IPS-20b (cell line): ENCODE results near the gene SMG6.
A peak's percentile ranks its signal among the peaks of the same experiment; 100 is the strongest.

Experiments used
- H3K27ac ChIP-seq: one replicate; pipeline ENCODE4 v1.5.1; 2013; ENCODE audit warnings: low read length
- H3K27me3 ChIP-seq: 2 replicates; pipeline ENCODE4 v1.6.1; 2013; ENCODE audit warnings: mild to moderate bottlenecking, low read length, inconsistent platforms; ENCODE audit not compliant: insufficient read depth
- H3K36me3 ChIP-seq: 2 replicates; pipeline ENCODE4 v1.6.1; 2013; ENCODE audit warnings: low read depth, mild to moderate bottlenecking, inconsistent platforms, low read length, moderate library complexity; ENCODE audit not compliant: insufficient read depth
- H3K4me1 ChIP-seq: 2 replicates; pipeline ENCODE4 v1.6.1; 2013; ENCODE audit warnings: mild to moderate bottlenecking, control low read depth, inconsistent platforms, low read length, moderate library complexity; ENCODE audit not compliant: insufficient read depth
- H3K4me3 ChIP-seq: 2 replicates; pipeline ENCODE4 v1.5.1; 2013; ENCODE audit warnings: mild to moderate bottlenecking, low read length, inconsistent platforms
- H3K9ac ChIP-seq: 2 replicates; pipeline ENCODE4 v1.6.1; 2013; ENCODE audit warnings: low read depth, mild to moderate bottlenecking, inconsistent platforms, low read length, moderate library complexity
- H3K9me3 ChIP-seq: 2 replicates; pipeline ENCODE4 v1.6.1; 2013; ENCODE audit warnings: mild to moderate bottlenecking, low read depth, low read length, inconsistent platforms; ENCODE audit not compliant: insufficient read depth

SMG6 gene

DNA sequence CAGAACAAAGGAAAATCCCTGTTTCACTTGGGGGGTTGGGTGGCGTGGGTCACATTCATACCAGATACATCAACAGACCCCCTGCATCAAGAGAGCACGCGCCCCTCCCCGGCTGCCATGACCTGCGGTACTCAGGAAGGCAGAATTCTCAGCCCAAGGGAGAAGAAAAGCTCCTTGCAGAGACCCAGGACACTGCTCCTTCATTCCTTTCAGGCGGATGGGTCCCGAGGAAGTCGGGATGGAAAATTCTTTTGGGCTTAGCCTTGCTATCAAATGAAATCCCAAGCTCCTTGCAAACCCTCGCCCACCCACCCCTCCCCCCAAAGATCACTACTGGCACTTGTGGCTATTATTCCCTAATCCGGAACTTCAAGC lies 208.1 kb downstream of the SMG6 start:
- no peak overlapping the region for H3K27ac ChIP-seq
- no peaks in the 10 kb centered on the region for H3K36me3 ChIP-seq
- no peak overlapping the region for H3K4me3 ChIP-seq
- no peaks in the 10 kb centered on the region for H3K9me3 ChIP-seq
- H3K9ac ChIP-seq = peak overlapping the region; percentile 52; the same call in 1 of the 2 replicates
- H3K27me3 ChIP-seq = no peaks in the 10 kb centered on the region
- H3K4me1 ChIP-seq = peaks cover 9% of the 10 kb centered on the region

DNA sequence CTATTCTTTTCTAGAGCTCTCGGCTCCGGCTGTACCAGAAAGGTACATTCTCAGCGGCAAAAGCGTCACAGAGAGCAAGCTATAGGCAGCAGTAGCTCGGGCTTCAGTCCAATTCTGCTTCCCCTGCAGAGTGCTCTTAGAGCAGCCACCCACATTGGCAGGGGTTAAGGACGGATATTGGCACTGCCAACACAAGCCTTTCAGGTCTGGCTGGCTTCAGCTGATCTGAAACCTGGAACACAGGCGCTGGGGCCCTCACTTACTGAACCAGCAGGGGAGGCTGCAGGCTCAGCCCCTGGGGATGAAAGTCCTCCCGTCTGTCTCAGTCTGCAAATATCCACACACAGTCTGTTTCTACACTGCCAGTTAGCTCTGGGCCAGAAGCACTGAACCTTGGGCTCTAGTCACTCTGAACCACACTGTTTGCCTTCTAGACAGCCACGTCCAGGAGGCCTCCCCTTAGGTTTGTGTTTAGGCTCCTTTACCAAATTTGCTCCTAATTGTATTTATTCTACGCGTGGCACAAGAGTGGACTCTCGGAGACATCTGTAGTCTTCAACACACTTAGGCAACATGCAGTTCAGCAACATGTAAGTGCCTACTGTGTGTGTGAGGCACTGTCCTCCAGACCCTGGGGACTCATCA lies 208.6 kb downstream of the SMG6 start:
- Histone ChIP-seq H3K27me3 (no peaks in the 10 kb centered on the region), H3K4me3 (no peak overlapping the region), H3K4me1 (peaks cover 13% of the 10 kb centered on the region), H3K36me3 (no peaks in the 10 kb centered on the region), H3K9me3 (no peaks in the 10 kb centered on the region), H3K9ac (peak overlapping the region; percentile 52; the same call in 1 of the 2 replicates), H3K27ac (no peak overlapping the region)

DNA sequence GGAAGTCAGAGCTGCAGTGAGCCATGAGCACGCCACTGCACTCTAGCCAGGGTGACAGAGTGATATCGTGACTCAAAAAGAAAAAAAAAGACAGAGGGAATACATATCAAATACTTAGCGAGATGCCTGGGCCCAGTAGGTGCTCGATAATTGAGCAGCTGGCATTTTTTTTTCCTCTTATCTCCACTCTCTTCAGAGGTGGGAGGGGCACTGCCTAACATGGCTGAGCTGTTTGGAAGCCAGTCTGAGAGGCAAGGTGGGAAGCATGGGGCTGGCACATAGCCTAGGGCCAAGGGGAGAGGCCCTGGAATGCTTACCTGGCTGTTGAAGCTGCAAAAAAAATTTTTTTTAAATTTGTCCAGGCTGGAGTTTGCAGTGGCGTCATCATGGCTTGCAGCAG lies 210.2 kb downstream of the SMG6 start:
- Histone ChIP-seq H3K9ac (no peak overlapping the region), H3K27me3 (no peaks in the 10 kb centered on the region), H3K9me3 (no peaks in the 10 kb centered on the region), H3K4me3 (no peak overlapping the region), H3K4me1 (peaks cover 13% of the 10 kb centered on the region), H3K27ac (no peak overlapping the region), H3K36me3 (no peaks in the 10 kb centered on the region)

DNA sequence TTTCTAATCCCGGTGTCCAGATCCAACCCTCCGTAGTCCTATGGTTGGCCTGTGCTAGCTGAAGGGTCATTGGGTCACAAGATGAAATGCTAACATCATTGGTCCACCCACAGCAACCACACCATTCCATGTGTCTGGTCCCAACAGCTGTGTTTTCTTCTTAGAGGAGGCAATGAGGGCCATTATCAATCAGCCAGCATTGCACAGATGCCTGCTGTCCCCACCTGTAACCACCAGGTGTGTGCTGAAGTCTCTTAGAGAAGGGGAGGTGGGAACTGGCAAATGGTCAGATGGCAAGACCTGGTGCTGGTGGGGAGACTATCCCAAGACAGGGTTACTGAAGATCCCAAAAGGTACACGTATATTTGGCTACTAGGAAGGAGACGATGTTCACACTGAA lies 211.3 kb downstream of the SMG6 start:
- Histone ChIP-seq H3K9ac (no peak overlapping the region), H3K36me3 (no peaks in the 10 kb centered on the region), H3K4me1 (peaks cover 13% of the 10 kb centered on the region), H3K9me3 (no peaks in the 10 kb centered on the region), H3K27me3 (no peaks in the 10 kb centered on the region), H3K27ac (no peak overlapping the region), H3K4me3 (no peak overlapping the region)

DNA sequence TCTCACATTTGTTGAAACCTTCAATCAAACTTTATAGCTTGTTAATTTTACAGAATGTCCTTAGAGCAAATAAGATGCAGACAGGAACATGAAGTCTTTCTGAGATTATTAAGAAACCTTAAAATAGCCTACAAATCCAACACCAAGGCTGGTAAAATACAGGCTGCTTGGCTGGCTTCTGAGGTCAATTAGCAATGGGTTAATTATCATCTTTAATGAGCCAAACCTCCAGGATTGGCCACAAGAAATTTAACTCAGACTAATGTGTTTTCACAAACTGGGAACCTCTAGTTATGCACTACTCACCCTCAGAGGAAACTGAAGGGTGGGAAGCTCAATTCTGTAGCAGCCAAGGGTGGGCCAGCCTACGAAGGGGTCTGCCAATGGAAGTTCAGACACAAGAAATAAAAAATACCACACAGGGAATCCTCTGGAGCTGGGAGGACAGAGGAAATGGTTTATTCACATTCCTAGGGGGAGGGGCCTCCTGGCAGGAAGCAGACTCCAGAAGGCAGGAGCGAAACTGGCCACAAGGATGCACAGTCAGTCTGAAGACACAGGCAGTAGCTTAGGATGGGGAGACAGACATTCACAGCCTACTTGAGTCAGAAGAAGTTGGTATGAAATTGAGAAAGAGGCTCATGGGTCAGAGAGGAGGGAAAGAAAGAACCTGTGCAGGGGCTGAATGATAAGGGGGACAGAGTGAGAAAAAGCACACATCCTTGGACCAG lies 212.6 kb downstream of the SMG6 start:
- Histone ChIP-seq H3K36me3 (no peaks in the 10 kb centered on the region), H3K4me1 (peaks cover 13% of the 10 kb centered on the region), H3K9me3 (no peaks in the 10 kb centered on the region), H3K27me3 (no peaks in the 10 kb centered on the region), H3K27ac (peak overlapping the region; percentile 9), H3K4me3 (no peak overlapping the region; the same call in 1 of the 2 replicates), H3K9ac (peak overlapping the region; percentile 38; the same call in 1 of the 2 replicates)

DNA sequence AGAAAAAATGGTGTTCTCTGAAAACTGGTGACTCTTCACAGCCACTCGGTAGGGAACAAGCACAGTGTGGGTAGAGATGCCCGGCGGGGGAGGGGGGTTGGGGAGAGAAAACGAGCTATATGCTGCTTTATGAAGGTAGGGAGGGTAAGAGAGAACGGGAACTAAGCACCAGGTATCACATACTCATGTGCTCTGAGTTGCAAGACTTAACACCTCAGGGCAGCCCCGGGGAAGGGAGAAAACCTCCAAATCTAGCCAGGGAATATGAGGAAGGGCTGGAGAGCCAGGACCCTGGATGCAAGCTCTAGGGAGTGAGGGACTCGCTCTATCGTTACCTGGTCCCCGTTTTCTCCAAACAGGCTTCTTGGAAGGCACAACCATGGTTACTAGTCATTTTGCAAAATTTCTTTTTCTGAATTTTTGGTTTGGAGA lies 213.4 kb downstream of the SMG6 start:
- H3K9ac ChIP-seq = peak overlapping the region; percentile 38; the same call in 1 of the 2 replicates
- H3K36me3 ChIP-seq = no peaks in the 10 kb centered on the region
- H3K4me1 ChIP-seq = peaks cover 13% of the 10 kb centered on the region
- H3K27ac ChIP-seq = no peak overlapping the region
- no peak overlapping the region for H3K4me3 ChIP-seq
- no peaks in the 10 kb centered on the region for H3K27me3 ChIP-seq
- no peaks in the 10 kb centered on the region for H3K9me3 ChIP-seq

DNA sequence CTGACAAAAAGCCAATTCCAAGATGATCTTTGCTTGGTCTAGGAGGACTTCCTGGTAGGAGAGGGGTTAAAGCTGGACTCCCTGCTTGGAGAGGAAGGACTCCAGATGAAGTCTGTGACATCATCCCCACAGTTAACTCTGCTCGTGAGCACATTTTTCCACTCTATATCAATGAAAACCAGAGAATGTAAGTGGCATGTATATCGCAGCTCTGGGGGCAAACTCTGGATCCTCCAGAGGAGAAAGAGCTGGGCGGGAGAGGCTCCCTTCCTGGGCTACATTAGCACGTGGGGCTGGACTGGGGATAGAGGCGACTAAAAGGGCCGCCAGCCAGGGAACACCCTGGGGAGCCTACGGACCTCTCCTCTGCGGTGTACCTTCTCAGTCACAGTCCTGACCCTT lies 214.6 kb downstream of the SMG6 start:
- Histone ChIP-seq H3K4me3 (no peak overlapping the region), H3K27me3 (no peaks in the 10 kb centered on the region), H3K9ac (no peak overlapping the region), H3K27ac (no peak overlapping the region), H3K9me3 (no peaks in the 10 kb centered on the region), H3K4me1 (peaks cover 13% of the 10 kb centered on the region), H3K36me3 (no peaks in the 10 kb centered on the region)

DNA sequence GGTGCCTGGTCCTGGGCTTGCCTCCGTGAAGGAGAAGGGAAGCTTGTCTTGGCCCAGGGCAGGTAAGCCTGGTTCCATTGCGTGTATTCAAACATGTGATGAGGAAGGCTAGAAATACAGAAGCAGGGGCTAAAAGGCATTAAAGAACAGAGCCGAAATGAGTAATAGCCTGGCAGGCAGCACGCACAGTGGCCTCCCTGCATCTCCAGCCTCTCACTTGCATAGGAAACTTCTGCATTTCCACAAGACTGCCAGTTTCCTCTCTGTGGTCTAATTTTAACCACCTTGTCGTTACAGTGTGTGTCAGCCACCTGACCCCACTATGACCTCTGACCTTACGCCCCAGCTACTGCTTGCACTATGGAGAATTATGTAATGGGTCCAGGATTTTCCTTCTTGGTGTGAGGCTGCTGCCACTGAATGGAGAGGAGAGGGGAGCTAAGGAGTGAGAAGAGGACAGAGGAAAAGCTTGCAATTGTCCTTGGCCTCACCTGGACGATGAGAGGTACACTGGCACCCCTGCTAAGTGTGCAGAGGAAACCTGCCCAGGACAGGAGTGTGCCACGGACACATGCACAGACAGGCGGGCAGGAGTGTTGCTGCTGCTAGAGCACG lies 215.9 kb downstream of the SMG6 start:
- Histone ChIP-seq H3K9ac (no peak overlapping the region), H3K4me1 (peaks cover 13% of the 10 kb centered on the region), H3K27ac (no peak overlapping the region), H3K36me3 (no peaks in the 10 kb centered on the region), H3K4me3 (no peak overlapping the region), H3K9me3 (no peaks in the 10 kb centered on the region), H3K27me3 (no peaks in the 10 kb centered on the region)

DNA sequence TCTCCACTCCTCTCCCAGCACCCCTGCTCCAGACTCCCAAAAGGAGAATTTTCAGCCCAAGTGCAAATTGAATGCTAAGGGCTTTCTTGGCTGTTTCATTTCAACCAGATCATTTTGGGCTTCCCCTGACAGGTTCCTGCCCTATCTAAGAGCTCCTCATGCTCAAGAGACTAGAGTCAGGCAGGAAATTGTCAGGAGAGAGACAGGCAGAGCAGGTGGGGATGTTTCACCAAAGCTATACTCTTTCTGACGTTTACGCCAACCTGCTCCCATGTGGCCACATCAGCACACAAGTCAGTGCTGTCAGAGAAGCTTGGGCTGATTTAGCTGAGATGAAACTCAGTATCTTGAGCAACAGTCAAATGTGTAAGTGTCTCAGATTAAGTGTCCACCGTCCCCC lies 217.3 kb downstream of the SMG6 start:
- Histone ChIP-seq H3K36me3 (peaks cover 7% of the 10 kb centered on the region; the same call in 1 of the 2 replicates), H3K4me3 (no peak overlapping the region), H3K4me1 (peaks cover 12% of the 10 kb centered on the region), H3K27ac (no peak overlapping the region), H3K27me3 (no peaks in the 10 kb centered on the region), H3K9ac (no peak overlapping the region), H3K9me3 (no peaks in the 10 kb centered on the region)

DNA sequence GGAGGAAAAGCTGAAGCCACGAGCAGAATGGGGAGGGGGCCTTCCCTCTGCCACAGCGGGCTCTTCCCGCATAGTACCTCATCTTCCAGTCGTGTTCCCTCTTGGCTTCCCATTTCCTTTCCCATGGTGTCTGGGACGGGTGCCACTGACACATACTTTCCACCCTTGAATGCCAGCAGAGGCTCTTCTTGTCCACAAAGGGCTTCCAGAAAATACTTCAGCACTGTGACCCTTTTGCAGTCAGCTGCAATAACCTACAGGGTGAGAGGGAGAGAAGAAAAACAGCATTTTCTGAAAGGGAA lies 218.0 kb downstream of the SMG6 start:
- H3K4me1 ChIP-seq = peaks cover 5% of the 10 kb centered on the region; the same call in 1 of the 2 replicates
- H3K27me3 ChIP-seq = no peaks in the 10 kb centered on the region
- H3K27ac ChIP-seq = no peak overlapping the region
- no peaks in the 10 kb centered on the region for H3K9me3 ChIP-seq
- peaks cover 13% of the 10 kb centered on the region; the same call in 1 of the 2 replicates for H3K36me3 ChIP-seq
- no peak overlapping the region for H3K4me3 ChIP-seq
- H3K9ac ChIP-seq = no peak overlapping the region

DNA sequence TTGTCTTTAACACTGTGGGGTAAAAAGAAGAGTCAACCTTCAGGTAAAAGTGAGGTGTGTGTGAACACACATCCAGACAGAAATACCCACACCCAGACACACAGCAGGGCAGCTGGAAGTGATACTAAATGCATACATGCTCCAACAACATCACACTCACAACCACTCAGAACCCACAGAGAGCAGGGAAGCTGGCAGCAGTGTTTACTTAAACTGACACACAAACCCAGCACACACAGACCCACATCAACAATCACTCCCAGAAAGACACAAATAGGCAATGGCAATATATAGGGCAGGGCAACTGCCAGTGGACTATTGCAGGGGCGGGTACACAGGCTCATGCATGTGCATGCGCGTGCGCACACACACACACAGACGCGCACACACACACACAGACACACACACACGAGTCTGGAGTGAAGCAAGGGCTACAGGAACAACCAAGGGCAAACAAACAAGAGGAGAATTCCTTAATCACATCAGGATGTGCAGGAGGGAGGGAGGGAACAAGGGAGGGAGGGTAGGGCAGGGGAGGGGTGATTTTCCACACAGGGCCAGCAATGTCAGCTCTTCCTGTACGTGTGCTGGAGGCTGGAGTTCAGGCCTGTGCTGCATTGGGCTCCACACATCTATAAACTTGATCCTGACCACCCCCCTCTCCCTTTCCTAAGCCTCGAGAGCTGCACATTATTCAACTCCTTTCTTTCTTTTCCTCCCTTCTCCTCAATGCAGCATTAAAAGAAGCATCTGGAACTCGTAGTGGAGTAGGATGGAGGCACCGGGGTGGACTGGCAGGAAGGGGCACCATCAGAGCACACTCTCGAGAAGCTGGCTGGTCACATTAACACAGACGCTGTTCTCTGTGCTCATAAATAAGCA lies 218.6 kb downstream of the SMG6 start:
- Histone ChIP-seq H3K9ac (no peak overlapping the region), H3K4me3 (no peak overlapping the region), H3K27me3 (no peaks in the 10 kb centered on the region)

More for the DNA sequence above, 218.6 kb downstream of the SMG6 start:
- Histone ChIP-seq H3K36me3 (peaks cover 13% of the 10 kb centered on the region; the same call in 1 of the 2 replicates), H3K27ac (no peak overlapping the region), H3K4me1 (no peaks in the 10 kb centered on the region; the same call in 1 of the 2 replicates), H3K9me3 (no peaks in the 10 kb centered on the region)
